NCI-H187 (cell line): ENCODE results near the gene RNF114.
A peak's percentile ranks its signal among the peaks of the same experiment; 100 is the strongest.

Experiments
- DNase-seq, 2 experiments: peaks; one replicate each; lab custom pipeline; 2025; lab: John Stamatoyannopoulos, UW

The RNF114 gene

GRCh38 chr20:49904440-49905214 lies 31.6 kb upstream of the RNF114 start:
- DNase-seq = no peak

GRCh38 chr20:49905415-49906091 lies 30.6 kb upstream of the RNF114 start:
- no peak for DNase-seq

- no peak for DNase-seq
Observed at GRCh38 chr20:49906101-49906604, 30.0 kb upstream of the RNF114 start.

- no peak for DNase-seq
Observed at GRCh38 chr20:49906615-49907154, 29.5 kb upstream of the RNF114 start.

- DNase-seq = no peak
Observed at GRCh38 chr20:49907405-49908257, 28.6 kb upstream of the RNF114 start.

GRCh38 chr20:49908258-49908565 lies 28.0 kb upstream of the RNF114 start:
- no peak for DNase-seq

GRCh38 chr20:49909499-49910339 lies 26.5 kb upstream of the RNF114 start:
- DNase-seq = no peak

- no peak for DNase-seq
Observed at GRCh38 chr20:49910340-49910706, 25.9 kb upstream of the RNF114 start.

GRCh38 chr20:49913399-49914047 lies 22.7 kb upstream of the RNF114 start:
- no peak for DNase-seq

GRCh38 chr20:49914310-49915117 lies 21.7 kb upstream of the RNF114 start:
- no peak for DNase-seq

GRCh38 chr20:49915118-49915379 lies 21.1 kb upstream of the RNF114 start:
- DNase-seq = no peak

- peak; percentile 67 to 89 for DNase-seq
Observed at GRCh38 chr20:49915380-49916145, 20.6 kb upstream of the RNF114 start, which contains the start of gene SPATA2. TSS of gene SPATA2 (minus strand) at chr20:49915529. CDS start at chr20:49908490, 7,039 bp downstream.

GRCh38 chr20:49916146-49917002 lies 19.8 kb upstream of the RNF114 start:
- DNase-seq = no peak

- no peak for DNase-seq
Observed at GRCh38 chr20:49918446-49918845, 17.8 kb upstream of the RNF114 start.

GRCh38 chr20:49919009-49919408 lies 17.2 kb upstream of the RNF114 start:
- no peak for DNase-seq

GRCh38 chr20:49919461-49919860 lies 16.7 kb upstream of the RNF114 start:
- DNase-seq = no peak

- DNase-seq = no peak
Observed at GRCh38 chr20:49924247-49924646, 11.9 kb upstream of the RNF114 start.

- no peak for DNase-seq
Observed at GRCh38 chr20:49925901-49926454, 10.2 kb upstream of the RNF114 start.
